Neural crest cell (in vitro differentiated cells): ENCODE data around the gene ULK2. TPM values are rescaled to one million over a fixed set of nuclear protein-coding genes. Genes with fewer than 3 reads are reported as not detected.

Source experiments
- DNase-seq: peaks from one replicate; pipeline ENCODE4 v3.0.0; 2021; ENCODE audit warnings: low read depth, mixed read lengths, low spot score
- H3K27ac Mint-ChIP-seq: one replicate; pipeline ENCODE4 v1.8.0; 2021; ENCODE audit warnings: mild to moderate bottlenecking, mixed read lengths; ENCODE audit not compliant: unreplicated experiment
- H3K27me3 Mint-ChIP-seq: 2 replicates; pipeline ENCODE4 v1.8.0; 2021; ENCODE audit warnings: low read depth, mild to moderate bottlenecking, mixed read lengths
- H3K36me3 Mint-ChIP-seq: 2 replicates; pipeline ENCODE4 v1.8.0; 2021; ENCODE audit warnings: low read depth, mild to moderate bottlenecking, mixed read lengths
- H3K4me1 Mint-ChIP-seq: 2 replicates; pipeline ENCODE4 v1.8.0; 2021; ENCODE audit warnings: mixed read lengths
- H3K4me3 Mint-ChIP-seq: one replicate; pipeline ENCODE4 v1.8.0; 2021; ENCODE audit warnings: mild to moderate bottlenecking, mixed read lengths
- H3K9me3 Mint-ChIP-seq: 2 replicates; pipeline ENCODE4 v1.8.0; 2021; ENCODE audit warnings: mixed read lengths
- CTCF ChIP-seq: fragments of 200-600 bp; sonication (generic); conservative IDR thresholded peaks from 2 replicates; pipeline ENCODE4 v1.5.0; 2021; ENCODE audit warnings: antibody characterized with exemption, mild to moderate bottlenecking
- total RNA-seq: library from RNA; stranded (reverse); gene quantifications from 2 replicates; pipeline ENCODE4 v1.2.1, GENCODE V29; 2021

The ULK2 gene
- total RNA-seq, 1 donor from 2014 or later = 30.7 TPM

GRCh38 chr17:19773534-19773933 is 94.2 kb downstream of the ULK2 start:
- DNase-seq = no peak
- TF ChIP-seq CTCF = no peak
- H3K27me3 Mint-ChIP-seq = no peaks in the 10 kb centered on the region
- H3K4me3 Mint-ChIP-seq = no peak overlapping the region
- peaks cover 6% of the 10 kb centered on the region for H3K4me1 Mint-ChIP-seq
- H3K36me3 Mint-ChIP-seq = peaks cover 3% of the 10 kb centered on the region
- H3K9me3 Mint-ChIP-seq = no peaks in the 10 kb centered on the region
- H3K27ac Mint-ChIP-seq = no peak overlapping the region

GRCh38 chr17:19771971-19772630 is 95.6 kb downstream of the ULK2 start:
- Mint-ChIP-seq H3K27me3 (no peaks in the 10 kb centered on the region), H3K9me3 (no peaks in the 10 kb centered on the region), H3K36me3 (peaks cover 3% of the 10 kb centered on the region), H3K4me1 (peaks cover 6% of the 10 kb centered on the region), H3K27ac (no peak overlapping the region), H3K4me3 (no peak overlapping the region)
- DNase-seq = no peak
- no peak for TF ChIP-seq CTCF

- no peak for DNase-seq
- H3K27me3 Mint-ChIP-seq = no peaks in the 10 kb centered on the region
- no peak overlapping the region for H3K4me3 Mint-ChIP-seq
- no peak overlapping the region for H3K27ac Mint-ChIP-seq
- peaks cover 3% of the 10 kb centered on the region for H3K36me3 Mint-ChIP-seq
- no peak for TF ChIP-seq CTCF
- H3K4me1 Mint-ChIP-seq = peaks cover 6% of the 10 kb centered on the region
- no peaks in the 10 kb centered on the region for H3K9me3 Mint-ChIP-seq
These were observed 96.6 kb downstream of the ULK2 start for GRCh38 chr17:19770985-19771735.

DNA sequence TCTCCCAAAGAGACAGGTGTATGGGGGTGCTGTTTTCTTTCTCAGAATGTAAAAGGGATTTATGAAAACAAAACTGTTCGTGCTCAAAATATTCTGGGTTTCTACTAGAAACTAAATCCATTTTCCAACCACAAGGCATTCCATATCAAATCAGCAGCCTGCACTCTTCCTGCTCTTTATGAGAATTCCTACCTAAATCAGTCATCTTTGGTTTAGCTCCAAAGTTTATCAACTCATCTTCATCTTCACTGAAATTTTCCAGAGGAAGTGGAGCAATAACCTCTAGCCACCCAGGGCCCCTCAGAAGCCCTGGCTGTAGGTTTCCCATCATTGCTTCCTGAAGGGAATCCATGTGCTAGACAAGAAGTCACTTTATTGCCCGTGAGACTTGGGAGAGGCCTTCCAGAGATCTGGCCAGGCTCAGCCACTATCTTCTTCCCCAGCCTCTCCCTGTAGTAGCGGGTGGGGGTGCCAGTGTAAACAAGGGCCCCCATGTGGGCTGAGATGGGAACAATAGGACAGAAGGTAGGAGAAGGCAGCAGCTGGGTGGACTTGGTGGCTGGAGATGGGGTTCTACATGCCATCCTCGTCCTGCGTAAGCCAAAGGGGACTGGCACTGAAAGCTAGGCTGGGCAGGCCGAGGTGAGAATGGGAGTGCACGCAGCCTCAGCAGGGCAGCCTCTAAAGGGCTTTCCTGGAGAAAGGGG is 97.6 kb downstream of the ULK2 start:
- Mint-ChIP-seq H3K4me1 (peaks cover 6% of the 10 kb centered on the region), H3K27ac (no peak overlapping the region), H3K4me3 (no peak overlapping the region), H3K9me3 (no peaks in the 10 kb centered on the region), H3K27me3 (no peaks in the 10 kb centered on the region), H3K36me3 (peaks cover 3% of the 10 kb centered on the region)
- no peak for TF ChIP-seq CTCF
- DNase-seq = no peak

DNA sequence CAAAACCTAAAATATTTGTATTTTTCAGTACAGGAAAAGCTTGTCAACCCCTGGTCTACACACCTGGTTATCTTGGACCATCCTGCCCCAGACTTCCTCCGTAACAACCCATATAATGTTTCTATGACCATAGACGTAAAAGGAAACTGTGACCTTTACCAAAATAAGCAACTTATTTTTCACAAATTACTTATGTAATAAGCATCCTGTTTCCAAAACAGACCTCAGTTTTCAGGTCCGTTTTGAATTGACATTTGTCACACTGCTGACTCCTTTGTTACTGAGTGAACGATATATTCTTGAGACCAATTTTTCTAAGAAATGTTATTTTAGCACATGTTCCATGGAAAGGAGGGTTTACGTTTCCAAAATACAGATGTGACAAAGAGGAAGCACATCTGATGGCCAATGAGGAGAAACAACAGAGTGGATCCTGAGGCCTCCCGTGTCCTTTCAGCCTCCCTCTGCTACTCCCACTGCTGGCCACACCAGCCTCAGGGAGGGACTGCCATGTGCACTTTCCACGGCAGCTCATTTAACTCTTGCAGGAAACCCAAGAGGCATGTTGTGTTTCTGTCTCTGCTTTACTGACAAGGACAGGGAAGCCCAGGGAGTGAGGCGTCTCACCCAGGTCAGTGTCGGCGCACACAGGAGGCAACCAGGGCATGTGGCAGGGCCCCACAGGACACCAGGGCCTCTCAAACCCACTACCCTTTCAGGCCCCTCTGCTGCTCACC is 99.5 kb downstream of the ULK2 start:
- no peak for DNase-seq
- no peak overlapping the region for H3K4me3 Mint-ChIP-seq

More for the DNA sequence above, 99.5 kb downstream of the ULK2 start:
- Mint-ChIP-seq H3K36me3 (peaks cover 3% of the 10 kb centered on the region), H3K9me3 (no peaks in the 10 kb centered on the region), H3K4me1 (peaks cover 6% of the 10 kb centered on the region), H3K27me3 (no peaks in the 10 kb centered on the region), H3K27ac (no peak overlapping the region)
- TF ChIP-seq CTCF = no peak
